HCT116 (cell line): ENCODE measurements around the gene UTP11. TPM values are rescaled to one million over a fixed set of nuclear protein-coding genes. Genes with fewer than 3 reads are reported as not detected.

Experiments used
- ATAC-seq: fragments of 200-7000 bp; cut with Tn5 transposase; 2 replicates; pipeline ENCODE4 v1.9.1; 2020; ENCODE audit warnings: mild to moderate bottlenecking, moderate library complexity
- BruUV-seq: library from RNA; stranded (reverse); fragments of 400-500 nt; replicated peaks from 2 replicates; lab custom pipeline; 2021; lab: Mats Ljungman, UMichigan
- CTCF ChIA-PET: fragments of 300-600 bp; sonication (Branson Sonifier 250); formaldehyde crosslinking; loops from one replicate; lab custom pipeline; 2021; ENCODE audit warnings: antibody characterized with exemption; lab: Charles Lee
- POLR2A ChIA-PET: fragments of 300-600, 350-600 bp; sonication (Branson Sonifier 250); formaldehyde crosslinking; loops from one replicate; lab custom pipeline; 2021; ENCODE audit warnings: antibody characterized with exemption; lab: Charles Lee
- RAD21 ChIA-PET, 2 experiments: fragments of 300-600 bp; sonication (Branson Sonifier 250); formaldehyde crosslinking; loops; one replicate each; lab custom pipeline; 2023; ENCODE audit warnings: low total read pairs in 2 of 2; ENCODE audit not compliant: uncharacterized antibody in 2 of 2, unreplicated experiment in 2 of 2, low non-redundant PET in 1 of 2; lab: Charles Lee
- DNase-seq: peaks from one replicate; pipeline ENCODE4 v3.0.0-alpha.2; 2010; ENCODE audit warnings: low read depth, low spot score
- H2AFZ ChIP-seq: fragments of 200-600 bp; shearing (Covaris generic), sonication (generic); 2 replicates; pipeline ENCODE4 v1.6.1; 2017; ENCODE audit warnings: low read depth, mixed run types, mixed read lengths, antibody characterized with exemption, low read length; ENCODE audit not compliant: poor library complexity, severe bottlenecking
- H3K27ac ChIP-seq: 2 replicates; pipeline ENCODE4 v1.5.1; 2012; ENCODE audit warnings: low read depth, low read length
- H3K27me3 ChIP-seq: fragments of 200-600 bp; sonication (generic); 2 replicates; pipeline ENCODE4 v1.6.1; 2016; ENCODE audit warnings: mixed run types, low read length, mixed read lengths; ENCODE audit not compliant: insufficient read depth
- H3K36me3 ChIP-seq, 2 experiments: fragments of 200-500 bp in 1 of 2; fragments of 200-600 bp in 1 of 2; sonication (Bioruptor generic) in 1 of 2; sonication (generic) in 1 of 2; 2 replicates each; pipeline versions ENCODE4 v1.5.1 to v1.6.1; 2014 to 2016; ENCODE audit warnings: low read length in 2 of 2, inconsistent platforms in 1 of 2, mixed read lengths in 1 of 2, mixed run types in 1 of 2; ENCODE audit not compliant: insufficient read depth in 2 of 2, control insufficient read depth in 1 of 2
- H3K4me1 ChIP-seq, 2 experiments: fragments of 200-600 bp in 1 of 2; sonication (generic) in 1 of 2; 2 replicates each; pipeline versions ENCODE4 v1.5.1 to v1.6.1; 2012 to 2017; ENCODE audit warnings: low read length in 2 of 2, inconsistent platforms in 1 of 2, mild to moderate bottlenecking in 1 of 2, mixed read lengths in 1 of 2, mixed run types in 1 of 2, moderate library complexity in 1 of 2; ENCODE audit not compliant: insufficient read depth in 2 of 2, control insufficient read depth in 1 of 2
- H3K4me2 ChIP-seq: fragments of 200-600 bp; sonication (generic); 2 replicates; pipeline ENCODE4 v1.6.1; 2017; ENCODE audit warnings: mixed run types, low read length, mixed read lengths
- H3K4me3 ChIP-seq, 2 experiments: fragments of 200-600 bp in 1 of 2; sonication (generic) in 1 of 2; replicated peaks in 1 of 2; 2 replicates each; pipeline ENCODE4 v1.5.1; 2011 to 2016; ENCODE audit warnings: low read length in 2 of 2, control low read depth in 1 of 2, low read depth in 1 of 2, mild to moderate bottlenecking in 1 of 2, mixed read lengths in 1 of 2, mixed run types in 1 of 2
- H3K79me2 ChIP-seq: fragments of 200-600 bp; sonication (generic); 2 replicates; pipeline ENCODE4 v1.6.1; 2017; ENCODE audit warnings: mild to moderate bottlenecking, mixed run types, low read length, moderate library complexity, mixed read lengths; ENCODE audit not compliant: insufficient read depth
- H3K9ac ChIP-seq: fragments of 200-600 bp; sonication (generic); 2 replicates; pipeline ENCODE4 v1.6.1; 2016; ENCODE audit warnings: low read length, mixed read lengths
- H3K9me2 ChIP-seq: fragments of 200-600 bp; sonication (generic), shearing (Covaris generic); 2 replicates; pipeline ENCODE4 v1.6.1; 2017; ENCODE audit warnings: mixed run types, mild to moderate bottlenecking, moderate library complexity; ENCODE audit not compliant: insufficient read depth
- H3K9me3 ChIP-seq, 2 experiments: fragments of 200-500 bp in 1 of 2; fragments of 200-600 bp in 1 of 2; sonication (Bioruptor generic) in 1 of 2; sonication (generic) in 1 of 2; 2 replicates each; pipeline ENCODE4 v1.6.1; 2014 to 2017; ENCODE audit warnings: low read length in 2 of 2, mixed read lengths in 2 of 2, inconsistent platforms in 1 of 2, low read depth in 1 of 2, mild to moderate bottlenecking in 1 of 2, mixed run types in 1 of 2, moderate library complexity in 1 of 2; ENCODE audit not compliant: control insufficient read depth in 1 of 2, insufficient read depth in 1 of 2
- H4K20me1 ChIP-seq: fragments of 200-600 bp; sonication (generic), shearing (Covaris generic); 2 replicates; pipeline ENCODE4 v1.6.1; 2017; ENCODE audit warnings: mixed run types, mild to moderate bottlenecking, moderate library complexity; ENCODE audit not compliant: insufficient read depth
- CTCF ChIP-seq, 3 experiments: fragments of 200-600 bp in 1 of 3; sonication (generic) in 1 of 3; IDR thresholded peaks in 2 of 3; conservative IDR thresholded peaks in 1 of 3; 2 replicates each; pipeline ENCODE4 v1.5.1; 2012 to 2017; ENCODE audit warnings: low read depth in 2 of 3, low read length in 2 of 3, antibody characterized with exemption in 1 of 3, borderline replicate concordance in 1 of 3, control low read depth in 1 of 3, mild to moderate bottlenecking in 1 of 3, mixed read lengths in 1 of 3, mixed run types in 1 of 3, moderate library complexity in 1 of 3; ENCODE audit not compliant: insufficient read depth in 1 of 3
- EGR1 ChIP-seq: IDR thresholded peaks from 2 replicates; pipeline ENCODE4 v1.6.1; 2012; ENCODE audit warnings: low read depth
- ELF1 ChIP-seq: IDR thresholded peaks from 2 replicates; pipeline ENCODE4 v1.6.1; 2012; ENCODE audit warnings: low read depth, borderline replicate concordance
- EZH2 ChIP-seq: fragments of 200-600 bp; sonication (generic); IDR thresholded peaks from 2 replicates; pipeline ENCODE4 v1.6.1; 2017; ENCODE audit warnings: antibody characterized with exemption, mixed run types
- EZH2phosphoT487 ChIP-seq: fragments of 200-600 bp; IDR thresholded peaks from 2 replicates; pipeline ENCODE4 v1.6.1; 2018; ENCODE audit warnings: antibody characterized with exemption, borderline replicate concordance
- MAX ChIP-seq: IDR thresholded peaks from 2 replicates; pipeline ENCODE4 v1.6.1; 2012
- POLR2A ChIP-seq: IDR thresholded peaks from 2 replicates; pipeline ENCODE4 v1.7.0; 2011; ENCODE audit warnings: borderline replicate concordance; ENCODE audit not compliant: insufficient read depth, insufficient read length; ENCODE audit errors: extremely low read depth
- POLR2AphosphoS5 ChIP-seq: IDR thresholded peaks from 2 replicates; pipeline ENCODE4 v1.6.1; 2011; ENCODE audit warnings: mild to moderate bottlenecking, low read depth, low read length, moderate library complexity
- RAD21 ChIP-seq: IDR thresholded peaks from 2 replicates; pipeline ENCODE4 v1.6.1; 2012; ENCODE audit warnings: low read depth, mild to moderate bottlenecking
- REST ChIP-seq: IDR thresholded peaks from 2 replicates; pipeline ENCODE4 v1.6.1; 2012; ENCODE audit warnings: low read depth
- SIN3A ChIP-seq: IDR thresholded peaks from 2 replicates; pipeline ENCODE4 v1.6.1; 2012; ENCODE audit warnings: low read depth
- SRF ChIP-seq: IDR thresholded peaks from 2 replicates; pipeline ENCODE4 v1.6.1; 2012; ENCODE audit warnings: low read depth
- YY1 ChIP-seq: IDR thresholded peaks from 2 replicates; pipeline ENCODE4 v1.6.1; 2011; ENCODE audit warnings: low read length, low read depth, moderate library complexity, mild to moderate bottlenecking; ENCODE audit not compliant: insufficient replicate concordance; ENCODE audit errors: extremely low read depth
- ZFX ChIP-seq: fragments of 450-650 bp; IDR thresholded peaks from 2 replicates; pipeline ENCODE4 v1.6.1; 2017
- ZNF274 ChIP-seq: fragments of 200-500 bp; sonication (Bioruptor generic); IDR thresholded peaks from 2 replicates; pipeline ENCODE4 v1.6.1; 2014; ENCODE audit warnings: mild to moderate bottlenecking, low read depth, low read length, inconsistent platforms
- intact Hi-C: fragments of 100-400 bp; cut with micrococcal nuclease; formaldehyde crosslinking; loops from 2 replicates; pipeline ENCODE4 v1.10.0; 2022
- total RNA-seq: library from RNA; stranded (reverse); gene quantifications from one replicate; pipeline ENCODE4 v1.2.1, GENCODE V29; 2021; ENCODE audit not compliant: unreplicated experiment

The UTP11 gene
- total RNA-seq, 1 experiment from 2014 or later: 47.5 TPM

- no peaks in the 10 kb centered on the region for H3K36me3 ChIP-seq
- H3K4me3 ChIP-seq: no peak overlapping the region
- H3K4me1 ChIP-seq: peaks cover 11 to 22% of the 10 kb centered on the region in 2 experiments
- H3K79me2 ChIP-seq: no peaks in the 10 kb centered on the region
- DNase-seq: no peak
- ChIA-PET RAD21 (no interaction called here), CTCF (interaction anchor here (1.3 kb wide), 1 partner anchor 12 kb away, joined by 4 read pairs; no protein-coding TSS in a partner anchor), POLR2A (no interaction called here)
- H4K20me1 ChIP-seq: no peaks in the 10 kb centered on the region
- ATAC-seq: no peak
- H2AFZ ChIP-seq: no peak overlapping the region
- H3K9ac ChIP-seq: no peak overlapping the region
- TF ChIP-seq POLR2AphosphoS5 (no peak), ELF1 (no peak), EZH2 (no peak), POLR2A (no peak), SRF (no peak), EZH2phosphoT487 (no peak)
- no peak overlapping the region for H3K4me2 ChIP-seq
- H3K27me3 ChIP-seq: no peaks in the 10 kb centered on the region
- no peaks in the 10 kb centered on the region for H3K9me3 ChIP-seq
- intact Hi-C loops: no loop called here
- H3K9me2 ChIP-seq: no peaks in the 10 kb centered on the region
- no TSS peak for BruUV-seq
- H3K27ac ChIP-seq: no peak overlapping the region
Observed at GRCh38 chr1:38059635-38060250, 47.2 kb downstream of the UTP11 start.

DNA sequence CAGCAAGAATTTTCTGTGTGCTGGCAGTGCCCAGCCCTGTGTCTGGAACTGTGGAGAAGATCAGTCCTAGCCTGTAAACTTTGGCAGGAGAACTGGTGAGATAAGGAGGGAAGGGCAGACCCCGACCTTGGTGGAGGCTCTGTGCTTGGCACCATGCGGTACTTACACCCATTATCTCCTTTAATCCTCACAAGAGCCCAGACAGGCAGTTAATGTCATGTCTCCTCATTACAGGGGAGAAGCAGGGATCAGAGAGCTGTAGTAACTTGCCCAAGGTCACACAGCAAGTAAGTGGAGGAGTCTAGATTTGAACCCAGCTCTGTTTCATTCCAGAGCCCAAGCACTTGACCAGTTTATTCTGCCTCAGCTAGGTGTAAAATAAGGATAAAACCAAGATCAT is 48.0 kb downstream of the UTP11 start:
- H3K4me3 ChIP-seq: no peak overlapping the region
- no peaks in the 10 kb centered on the region for H4K20me1 ChIP-seq
- ChIA-PET RAD21 (no interaction called here), POLR2A (no interaction called here), CTCF (interaction anchor here (1.3 kb wide), 1 partner anchor 12 kb away, joined by 4 read pairs; no protein-coding TSS in a partner anchor)
- no peak for ATAC-seq
- no peaks in the 10 kb centered on the region for H3K9me2 ChIP-seq
- no peaks in the 10 kb centered on the region for H3K36me3 ChIP-seq
- H3K27ac ChIP-seq: no peak overlapping the region
- no peak overlapping the region for H3K4me2 ChIP-seq
- no peak for DNase-seq
- H3K9ac ChIP-seq: no peak overlapping the region
- no peak overlapping the region for H2AFZ ChIP-seq
- peaks cover 12 to 27% of the 10 kb centered on the region in 2 experiments for H3K4me1 ChIP-seq
- no peaks in the 10 kb centered on the region for H3K79me2 ChIP-seq
- H3K27me3 ChIP-seq: no peaks in the 10 kb centered on the region
- BruUV-seq: no TSS peak
- no peaks in the 10 kb centered on the region for H3K9me3 ChIP-seq
- intact Hi-C loops: no loop called here
- TF ChIP-seq ZFX: no peak
- TF ChIP-seq CTCF (IDR thresholded peaks at IDR 0.05 in 2 of 3, conservative IDR thresholded peaks at IDR 0.05 in 1 of 3; ENCODE audit: borderline replicate concordance in 1 of 3, insufficient read depth in 1 of 3, low read depth in 2 of 3, low read length in 2 of 3): no peak
- no peak for TF ChIP-seq POLR2A
- TF ChIP-seq EZH2phosphoT487: no peak
- no peak for TF ChIP-seq YY1
- no peak for TF ChIP-seq MAX
- no peak for TF ChIP-seq EGR1
- TF ChIP-seq SIN3A: no peak
- no peak for TF ChIP-seq RAD21
- no peak for TF ChIP-seq ZNF274
- TF ChIP-seq REST: no peak
- TF ChIP-seq SRF: no peak
